Ishikawa (cell line): ENCODE measurements around the gene AFP.

ENCODE experiments used
- EP300 ChIP-seq: IDR thresholded peaks from 2 replicates; pipeline ENCODE4 v1.6.1; 2012; ENCODE audit warnings: borderline replicate concordance
- NFIC ChIP-seq: IDR thresholded peaks from 2 replicates; pipeline ENCODE4 v1.6.1; 2012
- TAF1 ChIP-seq: IDR thresholded peaks from 2 replicates; pipeline ENCODE4 v1.6.1; 2012; ENCODE audit warnings: low read depth, mild to moderate bottlenecking
- YY1 ChIP-seq: IDR thresholded peaks from 2 replicates; pipeline ENCODE4 v1.6.1; 2012; ENCODE audit warnings: low read depth
- TF ChIP-seq, protein P1 (sequence below): IDR thresholded peaks from 2 replicates; pipeline ENCODE4 v1.6.1; 2012; ENCODE audit warnings: low read depth, mild to moderate bottlenecking

DNA sequence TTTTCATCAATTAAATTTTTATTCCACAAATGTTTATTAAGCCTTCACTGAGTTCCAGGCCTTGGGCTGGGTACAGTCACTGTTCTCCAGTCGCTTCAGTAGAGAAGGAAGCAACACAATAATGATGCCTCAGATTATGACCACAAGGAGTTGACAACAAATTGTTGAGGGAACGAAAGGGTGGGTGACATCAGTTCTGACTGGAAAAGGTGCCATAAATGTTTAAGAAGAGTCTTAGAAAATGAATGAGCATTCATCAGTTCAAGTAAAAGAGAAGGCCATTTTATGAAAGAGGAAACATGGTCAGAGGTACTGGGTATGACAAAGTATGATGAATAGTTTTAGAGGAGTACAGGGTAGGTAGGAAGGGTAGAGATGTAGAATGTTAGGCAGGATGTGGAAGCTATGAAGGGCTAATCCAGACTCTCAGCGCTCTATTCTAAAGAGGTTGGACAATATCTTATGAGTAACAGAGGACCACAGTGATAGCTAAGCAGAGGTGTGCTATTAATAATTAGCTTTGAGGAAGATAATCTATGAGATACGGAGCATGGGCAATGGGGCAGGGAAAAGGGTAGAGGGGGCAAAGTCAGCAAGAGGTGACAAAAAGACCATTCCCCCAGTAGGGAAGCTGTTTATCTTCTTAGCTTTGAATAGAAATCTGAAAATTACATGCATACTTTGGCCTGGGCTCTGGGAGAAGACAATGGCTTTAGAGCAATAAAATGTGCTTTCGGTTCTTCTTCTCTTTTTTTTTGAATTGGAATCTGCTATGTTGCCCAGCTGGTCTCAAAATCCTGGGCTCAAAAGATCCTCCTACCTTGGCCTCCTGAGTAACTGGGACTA, 20.4 kb downstream of the AFP start:
- TF ChIP-seq, protein P1, sequence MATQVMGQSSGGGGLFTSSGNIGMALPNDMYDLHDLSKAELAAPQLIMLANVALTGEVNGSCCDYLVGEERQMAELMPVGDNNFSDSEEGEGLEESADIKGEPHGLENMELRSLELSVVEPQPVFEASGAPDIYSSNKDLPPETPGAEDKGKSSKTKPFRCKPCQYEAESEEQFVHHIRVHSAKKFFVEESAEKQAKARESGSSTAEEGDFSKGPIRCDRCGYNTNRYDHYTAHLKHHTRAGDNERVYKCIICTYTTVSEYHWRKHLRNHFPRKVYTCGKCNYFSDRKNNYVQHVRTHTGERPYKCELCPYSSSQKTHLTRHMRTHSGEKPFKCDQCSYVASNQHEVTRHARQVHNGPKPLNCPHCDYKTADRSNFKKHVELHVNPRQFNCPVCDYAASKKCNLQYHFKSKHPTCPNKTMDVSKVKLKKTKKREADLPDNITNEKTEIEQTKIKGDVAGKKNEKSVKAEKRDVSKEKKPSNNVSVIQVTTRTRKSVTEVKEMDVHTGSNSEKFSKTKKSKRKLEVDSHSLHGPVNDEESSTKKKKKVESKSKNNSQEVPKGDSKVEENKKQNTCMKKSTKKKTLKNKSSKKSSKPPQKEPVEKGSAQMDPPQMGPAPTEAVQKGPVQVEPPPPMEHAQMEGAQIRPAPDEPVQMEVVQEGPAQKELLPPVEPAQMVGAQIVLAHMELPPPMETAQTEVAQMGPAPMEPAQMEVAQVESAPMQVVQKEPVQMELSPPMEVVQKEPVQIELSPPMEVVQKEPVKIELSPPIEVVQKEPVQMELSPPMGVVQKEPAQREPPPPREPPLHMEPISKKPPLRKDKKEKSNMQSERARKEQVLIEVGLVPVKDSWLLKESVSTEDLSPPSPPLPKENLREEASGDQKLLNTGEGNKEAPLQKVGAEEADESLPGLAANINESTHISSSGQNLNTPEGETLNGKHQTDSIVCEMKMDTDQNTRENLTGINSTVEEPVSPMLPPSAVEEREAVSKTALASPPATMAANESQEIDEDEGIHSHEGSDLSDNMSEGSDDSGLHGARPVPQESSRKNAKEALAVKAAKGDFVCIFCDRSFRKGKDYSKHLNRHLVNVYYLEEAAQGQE: no peak
- TF ChIP-seq YY1: no peak
- TF ChIP-seq NFIC: no peak
- no peak for TF ChIP-seq EP300
- TF ChIP-seq TAF1: no peak
